K562 (cell line): ENCODE measurements around the gene CSNK1D. TPM values are rescaled to one million over a fixed set of nuclear protein-coding genes. Genes with fewer than 3 reads are reported as not detected.

ENCODE experiments used
- DIDO1 ChIP-seq: fragments of 450-650 bp; IDR thresholded peaks from 2 replicates; pipeline ENCODE4 v1.6.1; 2016; ENCODE audit warnings: low read depth, missing biosample characterization, missing genetic modification characterization
- MCM7 ChIP-seq, 2 experiments: fragments of 450-650 bp; IDR thresholded peaks; 2 replicates each; pipeline ENCODE4 v1.6.1; 2016 to 2018
- NFATC3 ChIP-seq: fragments of 450-650 bp; IDR thresholded peaks from 2 replicates; pipeline ENCODE4 v1.6.1; 2017; ENCODE audit warnings: mild to moderate bottlenecking
- NFE2 ChIP-seq: IDR thresholded peaks from 2 replicates; pipeline ENCODE4 v1.6.1; 2014; ENCODE audit warnings: antibody characterized with exemption, low read depth
- PML ChIP-seq: IDR thresholded peaks from 2 replicates; pipeline ENCODE4 v1.6.1; 2012; ENCODE audit warnings: low read length, inconsistent platforms
- POLR3A ChIP-seq: IDR thresholded peaks from 2 replicates; pipeline ENCODE4 v1.6.1; 2011; ENCODE audit warnings: borderline replicate concordance, mild to moderate bottlenecking, moderate library complexity; ENCODE audit not compliant: insufficient read length, insufficient read depth; ENCODE audit errors: extremely low read depth
- RBFOX2 ChIP-seq: fragments of 200-400 bp; formaldehyde crosslinking; IDR thresholded peaks from 2 replicates; pipeline ENCODE4 v1.6.1; 2017; ENCODE audit warnings: low read depth, mild to moderate bottlenecking, low read length, moderate library complexity
- SMARCA5 ChIP-seq: fragments of 450-650 bp; IDR thresholded peaks from 2 replicates; pipeline ENCODE4 v1.6.1; 2016
- YY1 ChIP-seq, 3 experiments: IDR thresholded peaks; 2 replicates each; pipeline ENCODE4 v1.6.1; 2011; ENCODE audit warnings: low read length in 2 of 3, mild to moderate bottlenecking in 2 of 3, moderate library complexity in 2 of 3, borderline replicate concordance in 1 of 3, control low read depth in 1 of 3, low read depth in 1 of 3; ENCODE audit not compliant: insufficient read depth in 3 of 3, insufficient replicate concordance in 2 of 3, control insufficient read depth in 1 of 3, insufficient read length in 1 of 3; ENCODE audit errors: extremely low read depth in 1 of 3
- ZNF175 ChIP-seq: fragments of 200-800 bp; sonication (Bioruptor generic); IDR thresholded peaks from 2 replicates; pipeline ENCODE4 v1.6.1; 2016; ENCODE audit warnings: low read depth, mild to moderate bottlenecking, missing genetic modification characterization, missing compliant biosample characterization
- ZNF197 ChIP-seq: fragments of 200-800 bp; sonication (Bioruptor generic); IDR thresholded peaks from 2 replicates; pipeline ENCODE4 v1.6.1; 2016; ENCODE audit warnings: low read depth, missing genetic modification characterization, missing compliant biosample characterization
- ZNF507 ChIP-seq: conservative IDR thresholded peaks from 2 replicates; pipeline ENCODE4 v1.6.1; 2017; ENCODE audit warnings: missing genetic modification characterization, missing compliant biosample characterization
- ZNF561 ChIP-seq: fragments of 450-650 bp; formaldehyde crosslinking; conservative IDR thresholded peaks from 2 replicates; pipeline ENCODE4 v1.4.0; 2020; ENCODE audit warnings: mild to moderate bottlenecking, moderate library complexity
- ZNF76 ChIP-seq: fragments of 250-450 bp; sonication (Bioruptor Pico); IDR thresholded peaks from 2 replicates; pipeline ENCODE4 v1.4.0; 2020; ENCODE audit warnings: mild to moderate bottlenecking, moderate library complexity, borderline replicate concordance
- polyA plus RNA-seq, 8 experiments: library from polyadenylated mRNA; depleted of rRNA in 4 of 8; stranded (reverse) in 5 of 8; unstranded in 3 of 8; fragments of >200 nt; fragmentation: Nextera tagmentation in 2 of 8; fragmentation: Illumina TruSeq in 1 of 8; extraction: Ambion mirVana in 2 of 8; extraction: Trizol in 1 of 8; gene quantifications; 2 replicates each; pipeline versions ENCODE4 v1.2.1 to v1.2.3, GENCODE V29; 2011 to 2014; ENCODE audit warnings: inconsistent platforms in 1 of 8, missing spikeins in 1 of 8
- total RNA-seq, 7 experiments: library from RNA; depleted of rRNA in 6 of 7; stranded (reverse); fragments of >200 nt in 6 of 7; fragmentation: Illumina TruSeq in 2 of 7; extraction: Trizol in 2 of 7; gene quantifications; 2 replicates each; pipeline versions ENCODE4 v1.2.1 to v1.2.3, GENCODE V29; 2011 to 2021; ENCODE audit warnings: low replicate concordance in 1 of 7
- TF ChIP-seq, protein P1 (sequence below), 2 experiments: fragments of 450-650 bp in 1 of 2; IDR thresholded peaks; 2 replicates each; pipeline ENCODE4 v1.6.1; 2011 to 2017; ENCODE audit warnings: low read depth in 2 of 2, antibody characterized with exemption in 1 of 2, borderline replicate concordance in 1 of 2, low read length in 1 of 2, mild to moderate bottlenecking in 1 of 2, mixed read lengths in 1 of 2; ENCODE audit not compliant: control insufficient read depth in 1 of 2
- TF ChIP-seq, protein P2 (sequence below): fragments of 450-650 bp; IDR thresholded peaks from 2 replicates; pipeline ENCODE4 v1.6.1; 2016
- TF ChIP-seq, protein P3 (sequence below): IDR thresholded peaks from 2 replicates; pipeline ENCODE4 v1.6.1; 2011; ENCODE audit warnings: borderline replicate concordance, low read depth, mild to moderate bottlenecking, moderate library complexity, low read length; ENCODE audit not compliant: insufficient read depth, poor library complexity, severe bottlenecking
- TF ChIP-seq, protein P4 (sequence below): IDR thresholded peaks from 2 replicates; pipeline ENCODE4 v1.6.1; 2014; ENCODE audit warnings: antibody characterized with exemption

Gene CSNK1D
- total and polyA plus RNA-seq, 9 of the 15 experiments (the other 6 are each of a cell fraction or from before 2014, with no cell fraction given) = 6.5 to 133 (median 41.3) TPM

DNA sequence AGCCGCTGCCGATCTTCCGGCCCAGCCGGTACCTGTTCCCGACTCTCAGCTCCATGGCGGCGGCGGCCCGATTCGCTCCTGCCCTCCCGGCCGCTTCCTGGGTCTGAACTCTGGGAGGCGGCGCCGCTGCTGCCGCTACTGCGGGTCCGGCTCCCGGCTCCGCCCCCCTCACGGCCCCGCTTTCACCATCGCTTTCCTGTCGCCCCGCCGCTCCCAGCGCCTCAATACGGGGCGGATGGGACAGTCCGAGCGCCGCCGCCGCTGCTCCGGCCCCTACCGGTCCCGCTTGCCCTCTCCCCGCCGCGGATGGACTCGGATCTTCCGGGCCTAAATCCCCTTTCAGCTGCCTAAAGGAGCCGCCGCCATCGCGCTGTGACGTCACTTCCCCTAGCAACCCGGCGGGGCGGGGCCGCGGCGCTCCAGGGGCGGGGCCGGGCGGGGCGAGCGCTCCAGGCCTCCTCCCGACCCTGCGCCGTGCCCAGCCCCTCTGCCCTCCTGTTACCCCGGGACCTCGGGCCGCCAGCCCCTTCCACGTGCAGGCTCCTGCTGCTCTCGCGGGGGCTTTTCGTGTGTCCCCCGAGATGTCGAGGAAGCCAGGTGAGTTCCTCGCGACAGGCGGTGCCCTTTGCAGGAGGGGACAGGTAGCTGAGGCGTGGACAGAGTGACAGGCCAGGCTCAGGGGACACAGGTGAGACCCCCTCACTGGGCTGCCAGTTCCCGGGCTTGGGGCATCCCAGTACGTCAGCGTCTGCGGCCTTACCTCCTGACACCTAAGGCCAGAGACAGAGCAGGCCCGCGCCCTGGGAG is at the start of gene CSNK1D (continued):
- TF ChIP-seq, protein P1, sequence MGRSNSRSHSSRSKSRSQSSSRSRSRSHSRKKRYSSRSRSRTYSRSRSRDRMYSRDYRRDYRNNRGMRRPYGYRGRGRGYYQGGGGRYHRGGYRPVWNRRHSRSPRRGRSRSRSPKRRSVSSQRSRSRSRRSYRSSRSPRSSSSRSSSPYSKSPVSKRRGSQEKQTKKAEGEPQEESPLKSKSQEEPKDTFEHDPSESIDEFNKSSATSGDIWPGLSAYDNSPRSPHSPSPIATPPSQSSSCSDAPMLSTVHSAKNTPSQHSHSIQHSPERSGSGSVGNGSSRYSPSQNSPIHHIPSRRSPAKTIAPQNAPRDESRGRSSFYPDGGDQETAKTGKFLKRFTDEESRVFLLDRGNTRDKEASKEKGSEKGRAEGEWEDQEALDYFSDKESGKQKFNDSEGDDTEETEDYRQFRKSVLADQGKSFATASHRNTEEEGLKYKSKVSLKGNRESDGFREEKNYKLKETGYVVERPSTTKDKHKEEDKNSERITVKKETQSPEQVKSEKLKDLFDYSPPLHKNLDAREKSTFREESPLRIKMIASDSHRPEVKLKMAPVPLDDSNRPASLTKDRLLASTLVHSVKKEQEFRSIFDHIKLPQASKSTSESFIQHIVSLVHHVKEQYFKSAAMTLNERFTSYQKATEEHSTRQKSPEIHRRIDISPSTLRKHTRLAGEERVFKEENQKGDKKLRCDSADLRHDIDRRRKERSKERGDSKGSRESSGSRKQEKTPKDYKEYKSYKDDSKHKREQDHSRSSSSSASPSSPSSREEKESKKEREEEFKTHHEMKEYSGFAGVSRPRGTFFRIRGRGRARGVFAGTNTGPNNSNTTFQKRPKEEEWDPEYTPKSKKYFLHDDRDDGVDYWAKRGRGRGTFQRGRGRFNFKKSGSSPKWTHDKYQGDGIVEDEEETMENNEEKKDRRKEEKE (IDR thresholded peaks at IDR 0.05; ENCODE audit: borderline replicate concordance in 1 of 2, control insufficient read depth in 1 of 2, low read depth in 2 of 2, low read length in 1 of 2) = no peak
- no peak for TF ChIP-seq SMARCA5
- TF ChIP-seq, protein P2, sequence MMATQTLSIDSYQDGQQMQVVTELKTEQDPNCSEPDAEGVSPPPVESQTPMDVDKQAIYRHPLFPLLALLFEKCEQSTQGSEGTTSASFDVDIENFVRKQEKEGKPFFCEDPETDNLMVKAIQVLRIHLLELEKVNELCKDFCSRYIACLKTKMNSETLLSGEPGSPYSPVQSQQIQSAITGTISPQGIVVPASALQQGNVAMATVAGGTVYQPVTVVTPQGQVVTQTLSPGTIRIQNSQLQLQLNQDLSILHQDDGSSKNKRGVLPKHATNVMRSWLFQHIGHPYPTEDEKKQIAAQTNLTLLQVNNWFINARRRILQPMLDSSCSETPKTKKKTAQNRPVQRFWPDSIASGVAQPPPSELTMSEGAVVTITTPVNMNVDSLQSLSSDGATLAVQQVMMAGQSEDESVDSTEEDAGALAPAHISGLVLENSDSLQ = peak; percentile 40
- TF ChIP-seq YY1 (IDR thresholded peaks at IDR 0.05; ENCODE audit: borderline replicate concordance in 1 of 3, control insufficient read depth in 1 of 3, extremely low read depth in 1 of 3, insufficient read depth in 3 of 3, insufficient read length in 1 of 3, insufficient replicate concordance in 2 of 3, low read depth in 1 of 3, low read length in 2 of 3) = peak; percentile 67 to 92 (median 91)
- no peak for TF ChIP-seq PML
- TF ChIP-seq MCM7 (IDR thresholded peaks at IDR 0.05) = no peak
- TF ChIP-seq NFE2 = no peak
- no peak for TF ChIP-seq ZNF76 (CRISPR knock-in tag)
- TF ChIP-seq DIDO1 = no peak
- TF ChIP-seq, protein P3, sequence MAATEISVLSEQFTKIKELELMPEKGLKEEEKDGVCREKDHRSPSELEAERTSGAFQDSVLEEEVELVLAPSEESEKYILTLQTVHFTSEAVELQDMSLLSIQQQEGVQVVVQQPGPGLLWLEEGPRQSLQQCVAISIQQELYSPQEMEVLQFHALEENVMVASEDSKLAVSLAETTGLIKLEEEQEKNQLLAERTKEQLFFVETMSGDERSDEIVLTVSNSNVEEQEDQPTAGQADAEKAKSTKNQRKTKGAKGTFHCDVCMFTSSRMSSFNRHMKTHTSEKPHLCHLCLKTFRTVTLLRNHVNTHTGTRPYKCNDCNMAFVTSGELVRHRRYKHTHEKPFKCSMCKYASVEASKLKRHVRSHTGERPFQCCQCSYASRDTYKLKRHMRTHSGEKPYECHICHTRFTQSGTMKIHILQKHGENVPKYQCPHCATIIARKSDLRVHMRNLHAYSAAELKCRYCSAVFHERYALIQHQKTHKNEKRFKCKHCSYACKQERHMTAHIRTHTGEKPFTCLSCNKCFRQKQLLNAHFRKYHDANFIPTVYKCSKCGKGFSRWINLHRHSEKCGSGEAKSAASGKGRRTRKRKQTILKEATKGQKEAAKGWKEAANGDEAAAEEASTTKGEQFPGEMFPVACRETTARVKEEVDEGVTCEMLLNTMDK = no peak
- no peak for TF ChIP-seq ZNF197 (CRISPR knock-in tag)
- no peak for TF ChIP-seq ZNF507 (tag)
- TF ChIP-seq RBFOX2 = peak; percentile 93
- TF ChIP-seq POLR3A = no peak
- TF ChIP-seq, protein P4, sequence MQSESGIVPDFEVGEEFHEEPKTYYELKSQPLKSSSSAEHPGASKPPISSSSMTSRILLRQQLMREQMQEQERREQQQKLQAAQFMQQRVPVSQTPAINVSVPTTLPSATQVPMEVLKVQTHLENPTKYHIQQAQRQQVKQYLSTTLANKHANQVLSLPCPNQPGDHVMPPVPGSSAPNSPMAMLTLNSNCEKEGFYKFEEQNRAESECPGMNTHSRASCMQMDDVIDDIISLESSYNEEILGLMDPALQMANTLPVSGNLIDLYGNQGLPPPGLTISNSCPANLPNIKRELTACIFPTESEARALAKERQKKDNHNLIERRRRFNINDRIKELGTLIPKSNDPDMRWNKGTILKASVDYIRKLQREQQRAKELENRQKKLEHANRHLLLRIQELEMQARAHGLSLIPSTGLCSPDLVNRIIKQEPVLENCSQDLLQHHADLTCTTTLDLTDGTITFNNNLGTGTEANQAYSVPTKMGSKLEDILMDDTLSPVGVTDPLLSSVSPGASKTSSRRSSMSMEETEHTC = no peak
- no peak for TF ChIP-seq ZNF561 (CRISPR knock-in tag)
- peak; percentile 93 for TF ChIP-seq NFATC3
- no peak for TF ChIP-seq ZNF175 (CRISPR knock-in tag)
